Fibroblast of lung (primary cell): Measurements from ENCODE around the gene MAP3K10. TPM values are rescaled to one million over a fixed set of nuclear protein-coding genes. Genes with fewer than 3 reads are reported as not detected.

Source experiments
- DNase-seq, 2 donors: peaks; one replicate each; pipeline versions ENCODE4 v3.0.0 to v3.0.0-alpha.2; 2010; ENCODE audit warnings: low read depth in 2 of 2
- H2AFZ ChIP-seq: 2 replicates; pipeline ENCODE4 v1.5.1; 2012; ENCODE audit warnings: low read length, control low read depth, inconsistent platforms
- H3K27ac ChIP-seq: 2 replicates; pipeline ENCODE4 v1.5.1; 2011; ENCODE audit warnings: low read length, control low read depth; ENCODE audit not compliant: insufficient read depth
- H3K27me3 ChIP-seq: 2 replicates; pipeline ENCODE4 v1.5.1; 2011; ENCODE audit warnings: mild to moderate bottlenecking, low read length; ENCODE audit not compliant: control insufficient read depth, insufficient read depth
- H3K36me3 ChIP-seq: 2 replicates; pipeline ENCODE4 v1.5.1; 2011; ENCODE audit warnings: low read length; ENCODE audit not compliant: control insufficient read depth, insufficient read depth
- H3K4me1 ChIP-seq: 2 replicates; pipeline ENCODE4 v1.5.1; 2011; ENCODE audit warnings: low read length; ENCODE audit not compliant: control insufficient read depth, insufficient read depth; ENCODE audit errors: extremely low read depth
- H3K4me2 ChIP-seq: 2 replicates; pipeline ENCODE4 v1.5.1; 2011; ENCODE audit warnings: low read length, control low read depth; ENCODE audit not compliant: insufficient read depth; ENCODE audit errors: extremely low read depth
- H3K4me3 ChIP-seq, 4 experiments: fragments of 200-600 bp in 1 of 4; sonication (generic) in 1 of 4; replicated peaks in 1 of 4; 2 replicates each; pipeline ENCODE4 v1.5.1; 2011 to 2016; ENCODE audit warnings: low read length in 4 of 4, low read depth in 3 of 4, mild to moderate bottlenecking in 3 of 4, control low read depth in 2 of 4, inconsistent platforms in 1 of 4, mixed read lengths in 1 of 4; ENCODE audit not compliant: insufficient read depth in 1 of 4; ENCODE audit errors: control extremely low read depth in 1 of 4
- H3K79me2 ChIP-seq: 2 replicates; pipeline ENCODE4 v1.5.1; 2012; ENCODE audit warnings: mild to moderate bottlenecking, low read length, inconsistent platforms; ENCODE audit not compliant: control insufficient read depth, insufficient read depth
- H3K9ac ChIP-seq: 2 replicates; pipeline ENCODE4 v1.5.1; 2011; ENCODE audit warnings: mild to moderate bottlenecking, low read length, control low read depth; ENCODE audit not compliant: insufficient read depth
- H3K9me3 ChIP-seq: 2 replicates; pipeline ENCODE4 v1.5.1; 2012; ENCODE audit warnings: low read depth, low read length; ENCODE audit not compliant: control insufficient read depth, insufficient read depth
- H4K20me1 ChIP-seq: 2 replicates; pipeline ENCODE4 v1.5.1; 2011; ENCODE audit warnings: low read length; ENCODE audit not compliant: control insufficient read depth, insufficient read depth; ENCODE audit errors: extremely low read depth
- CTCF ChIP-seq, 2 donors: IDR thresholded peaks in 1 of 2; conservative IDR thresholded peaks in 1 of 2; 1 replicate in 1 of 2; 2 replicates in 1 of 2; pipeline ENCODE4 v1.5.1; 2011 to 2012; ENCODE audit warnings: low read length in 2 of 2, control low read depth in 1 of 2, inconsistent platforms in 1 of 2, low read depth in 1 of 2, mild to moderate bottlenecking in 1 of 2
- EZH2 ChIP-seq: IDR thresholded peaks from 2 replicates; pipeline ENCODE4 v1.5.1; 2012; ENCODE audit warnings: low read length, control low read depth, mild to moderate bottlenecking; ENCODE audit errors: missing control alignments
- polyA plus RNA-seq, 2 donors: library from polyadenylated mRNA; depleted of rRNA in 1 of 2; stranded (reverse) in 1 of 2; unstranded in 1 of 2; fragments of >200 nt; gene quantifications; 2 replicates each; pipeline ENCODE4 v1.2.1, GENCODE V29; 2011 to 2012; ENCODE audit warnings: missing spikeins in 1 of 2
- total RNA-seq: library from RNA; depleted of rRNA; stranded (reverse); fragments of >200 nt; gene quantifications from 2 replicates; pipeline ENCODE4 v1.2.1, GENCODE V29; 2014

Gene MAP3K10
- total and polyA plus RNA-seq, 2 donors (not counting 1 experiment from before 2014, with no cell fraction given): 2.7 to 7.4 TPM

GRCh38 chr19:40174092-40174491 is 17.1 kb upstream of the MAP3K10 start:
- TF ChIP-seq EZH2: no peak
- no peak for TF ChIP-seq CTCF (conservative IDR thresholded peaks at IDR 0.05 in 1 of 2, IDR thresholded peaks at IDR 0.05 in 1 of 2; ENCODE audit: low read depth in 1 of 2, low read length in 2 of 2)

GRCh38 chr19:40175820-40176219 is 15.4 kb upstream of the MAP3K10 start:
- Histone ChIP-seq H3K4me1 (no peaks in the 10 kb centered on the region), H2AFZ (no peak overlapping the region), H3K27ac (no peak overlapping the region), H3K4me2 (no peak overlapping the region), H3K9ac (no peak overlapping the region), H3K9me3 (no peaks in the 10 kb centered on the region), H3K4me3 (no peak overlapping the region), H3K36me3 (no peaks in the 10 kb centered on the region), H3K79me2 (no peaks in the 10 kb centered on the region), H3K27me3 (peaks cover 2% of the 10 kb centered on the region), H4K20me1 (no peaks in the 10 kb centered on the region)
- TF ChIP-seq CTCF (conservative IDR thresholded peaks at IDR 0.05 in 1 of 2, IDR thresholded peaks at IDR 0.05 in 1 of 2; ENCODE audit: low read depth in 1 of 2, low read length in 2 of 2): no peak
- DNase-seq: no peak

More at GRCh38 chr19:40174092-40174491, 17.1 kb upstream of the MAP3K10 start:
- DNase-seq: no peak
- Histone ChIP-seq H3K4me1 (no peaks in the 10 kb centered on the region), H3K4me3 (no peak overlapping the region), H3K79me2 (no peaks in the 10 kb centered on the region), H3K9me3 (no peaks in the 10 kb centered on the region), H3K27ac (no peak overlapping the region), H3K36me3 (no peaks in the 10 kb centered on the region), H4K20me1 (no peaks in the 10 kb centered on the region), H3K4me2 (no peak overlapping the region), H3K27me3 (no peaks in the 10 kb centered on the region), H2AFZ (no peak overlapping the region), H3K9ac (no peak overlapping the region)

DNA sequence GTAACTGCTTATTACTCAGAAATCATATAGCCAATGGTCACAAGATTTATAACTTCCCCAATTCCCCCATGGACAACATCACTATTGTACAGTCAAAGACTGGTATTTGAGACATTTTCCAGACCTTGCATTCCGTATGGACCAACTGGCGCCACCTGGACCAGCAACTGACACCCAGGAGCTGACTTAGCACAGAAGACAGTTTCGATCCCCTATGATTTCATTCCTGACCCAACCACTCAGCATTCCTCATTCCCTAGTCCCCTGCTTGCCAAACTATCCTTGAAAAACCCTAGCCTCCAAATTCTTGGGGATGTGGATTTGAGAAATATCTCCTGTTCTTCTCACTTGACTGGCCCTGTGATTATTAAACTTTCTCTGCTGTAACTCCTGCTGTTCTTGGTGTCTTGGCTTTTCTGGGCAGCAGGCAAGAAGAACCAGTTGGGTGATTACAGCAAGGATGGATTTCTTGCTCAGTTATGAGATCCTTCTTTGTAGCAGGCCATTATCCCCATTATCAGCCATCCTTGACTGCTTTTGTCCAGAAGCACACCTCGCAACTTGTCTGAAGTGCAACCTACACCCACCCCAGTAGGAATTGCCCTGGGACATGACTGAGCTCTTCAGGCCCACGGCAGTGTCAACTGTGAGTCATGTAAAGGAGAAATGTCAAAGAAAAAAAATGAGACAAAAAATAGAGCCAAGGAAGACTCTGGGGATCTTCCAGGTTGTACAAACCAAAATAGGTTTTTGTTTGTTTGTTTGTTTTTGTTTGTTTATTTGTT is 13.7 kb upstream of the MAP3K10 start:
- Histone ChIP-seq H4K20me1 (no peaks in the 10 kb centered on the region), H3K4me3 (no peak overlapping the region)
- DNase-seq: no peak

More for the DNA sequence above, 13.7 kb upstream of the MAP3K10 start:
- H3K4me1 ChIP-seq: no peaks in the 10 kb centered on the region
- H3K79me2 ChIP-seq: no peaks in the 10 kb centered on the region
- H3K4me2 ChIP-seq: no peak overlapping the region
- H3K27me3 ChIP-seq: peaks cover 2% of the 10 kb centered on the region
- no peak overlapping the region for H3K9ac ChIP-seq
- no peaks in the 10 kb centered on the region for H3K9me3 ChIP-seq
- TF ChIP-seq CTCF (conservative IDR thresholded peaks at IDR 0.05 in 1 of 2, IDR thresholded peaks at IDR 0.05 in 1 of 2; ENCODE audit: low read depth in 1 of 2, low read length in 2 of 2): no peak
- no peak for TF ChIP-seq EZH2
- H3K36me3 ChIP-seq: no peaks in the 10 kb centered on the region
- no peak overlapping the region for H2AFZ ChIP-seq
- no peak overlapping the region for H3K27ac ChIP-seq
